HG03103 (cell line): ENCODE results near the gene LMNA.

ENCODE experiments used
- ATAC-seq: cut with Tn5 transposase; IDR thresholded peaks from one replicate; pipeline ENCODE4 v1.9.1; 2021; ENCODE audit warnings: low read depth; ENCODE audit not compliant: unreplicated experiment

Gene LMNA

DNA sequence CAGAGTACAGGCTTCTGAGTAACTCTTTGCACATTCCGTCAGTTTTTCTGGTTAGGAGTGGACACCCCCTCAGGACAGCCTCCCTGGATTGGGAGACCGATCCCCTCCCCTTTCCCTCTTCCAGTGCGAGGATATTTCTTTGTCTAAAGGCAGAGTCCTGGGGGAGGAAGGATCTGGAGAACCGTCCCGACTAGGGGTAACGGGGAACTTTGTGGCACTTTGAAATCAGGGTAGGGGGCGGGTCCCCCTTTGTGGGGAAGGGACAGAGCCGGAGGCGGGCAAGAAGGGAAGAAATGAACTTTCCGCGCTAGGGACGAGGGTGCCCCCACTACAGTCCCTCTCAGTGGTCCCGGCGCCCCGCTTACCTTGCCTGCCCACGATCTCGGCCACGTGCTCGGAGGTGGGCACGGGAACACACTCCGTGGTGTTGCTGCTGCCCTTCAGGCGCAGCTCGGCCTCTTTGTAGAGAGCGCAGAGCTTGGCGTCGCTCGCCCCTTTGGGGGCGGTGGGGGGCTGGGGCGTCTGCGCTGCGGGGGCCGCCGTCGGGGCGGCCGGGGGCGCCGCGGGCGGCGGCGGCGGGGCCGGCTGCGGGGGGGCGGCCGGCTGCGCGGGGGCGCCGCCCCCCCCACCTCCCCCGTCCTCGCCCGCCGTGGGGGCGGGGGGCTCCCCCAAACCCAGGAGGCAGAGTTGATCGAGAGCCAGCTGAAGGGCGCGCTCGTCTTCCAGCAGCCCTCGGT is 33.2 kb upstream of the LMNA start:
- no peak for ATAC-seq

DNA sequence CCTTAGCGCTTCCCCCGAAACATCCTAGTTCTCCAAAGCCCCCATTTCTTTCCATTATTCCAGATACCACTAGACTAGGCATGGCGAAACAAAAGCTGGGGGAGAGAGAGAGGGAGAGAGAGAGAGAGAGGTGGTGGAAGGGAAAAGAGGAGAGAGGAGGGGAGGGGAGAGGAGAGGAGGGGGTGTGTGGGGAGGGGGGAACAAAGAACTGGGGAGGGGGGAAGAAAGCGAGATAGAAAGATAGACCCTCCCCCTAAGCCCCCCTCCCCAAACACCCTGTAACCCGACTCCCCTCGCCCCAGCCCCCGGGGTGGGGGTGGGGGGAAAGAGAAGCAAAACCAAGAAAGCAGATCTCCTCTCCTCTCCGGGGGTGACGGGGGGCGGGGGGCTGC is 32.6 kb upstream of the LMNA start:
- no peak for ATAC-seq

DNA sequence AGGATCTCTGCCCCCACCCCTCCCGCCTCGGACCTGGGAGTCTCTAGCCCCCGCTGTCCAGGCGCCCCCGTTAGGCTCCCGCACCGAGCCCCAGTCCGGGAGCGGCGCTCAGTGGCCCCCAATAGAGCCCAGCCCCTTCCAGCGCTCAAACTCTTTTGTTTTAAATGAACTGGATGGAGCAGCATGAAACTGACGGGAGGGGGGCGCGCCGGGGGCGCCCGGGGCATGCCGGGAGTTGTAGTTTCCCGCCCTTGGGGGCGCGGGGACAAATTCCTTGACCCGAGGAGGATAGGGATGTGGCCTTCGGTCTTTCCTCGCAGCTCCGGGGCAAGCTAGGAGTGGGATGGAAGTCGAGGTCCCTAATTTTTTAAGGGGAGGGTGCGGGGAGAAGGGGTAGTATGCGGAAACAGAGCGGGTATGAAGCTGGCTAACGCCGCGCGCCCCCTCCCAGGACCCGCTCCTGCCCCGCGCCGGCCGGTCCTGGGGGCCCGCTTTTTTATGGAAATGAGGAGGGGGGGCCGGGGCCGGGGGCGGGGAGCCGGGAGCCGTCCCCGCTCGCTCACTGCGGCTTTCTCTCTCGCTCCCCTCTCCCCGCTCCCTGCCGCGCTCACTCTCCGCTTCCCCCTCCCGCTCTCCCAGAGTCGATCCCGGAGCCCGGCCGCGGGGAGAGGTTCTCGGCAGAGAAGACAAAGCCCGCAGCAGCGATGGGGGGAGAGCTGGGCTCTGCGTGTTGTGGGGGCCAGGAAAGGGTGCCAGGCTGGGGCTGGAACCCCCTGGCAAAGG is 32.0 kb upstream of the LMNA start, which contains the start of gene MEX3A:
TSS of gene MEX3A (minus strand) at position 157 of the 783 bp plus-strand sequence. CDS start 467 bp downstream, outside the sequence.
- no peak for ATAC-seq

DNA sequence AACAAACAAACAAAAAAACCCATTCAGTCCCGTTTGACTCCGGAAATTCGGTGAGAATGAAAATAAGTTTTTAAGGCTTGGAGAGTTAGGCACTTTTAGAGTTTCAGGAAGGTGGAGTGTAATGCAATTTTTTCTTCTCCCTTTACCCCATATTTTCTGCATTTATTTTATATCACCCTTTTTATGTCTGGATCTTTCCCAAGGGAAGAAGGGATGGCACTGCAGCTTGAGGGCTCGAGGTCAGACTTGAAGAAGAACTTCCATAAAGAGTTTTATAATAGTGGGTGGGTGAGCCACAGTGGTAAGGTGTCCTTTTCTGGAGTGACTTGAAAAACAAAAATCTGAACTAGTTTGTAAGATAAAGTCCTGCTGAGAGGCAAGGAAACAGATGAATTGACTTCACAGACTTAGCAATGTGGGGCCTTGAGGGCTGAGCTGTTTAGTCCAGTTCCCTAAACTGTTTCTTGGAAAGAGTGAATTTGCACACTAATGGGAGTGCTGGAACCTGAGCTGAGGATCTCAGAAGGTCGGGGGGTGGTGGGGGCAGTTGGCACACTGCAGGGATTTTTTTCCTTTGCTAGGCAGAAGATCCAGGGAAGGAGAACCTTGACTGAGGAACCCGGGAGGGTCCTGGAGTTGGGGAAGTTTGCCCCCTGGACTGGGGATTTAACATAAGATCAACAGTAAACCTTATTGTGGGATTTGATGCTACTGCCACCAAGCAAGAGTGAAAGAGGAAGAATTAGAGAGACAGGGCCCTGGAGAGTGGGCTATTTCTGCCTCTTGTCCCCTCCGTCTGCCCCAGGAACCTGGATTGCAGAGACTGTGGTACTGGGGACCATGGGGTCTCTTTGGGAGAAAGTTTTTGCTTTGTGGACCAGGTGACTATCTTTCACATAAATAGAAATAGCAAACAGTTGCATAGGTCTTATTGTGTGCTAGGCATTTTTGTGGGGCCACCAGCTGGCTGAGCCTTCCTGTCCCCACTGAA is 30.4 kb upstream of the LMNA start:
- ATAC-seq: no peak

DNA sequence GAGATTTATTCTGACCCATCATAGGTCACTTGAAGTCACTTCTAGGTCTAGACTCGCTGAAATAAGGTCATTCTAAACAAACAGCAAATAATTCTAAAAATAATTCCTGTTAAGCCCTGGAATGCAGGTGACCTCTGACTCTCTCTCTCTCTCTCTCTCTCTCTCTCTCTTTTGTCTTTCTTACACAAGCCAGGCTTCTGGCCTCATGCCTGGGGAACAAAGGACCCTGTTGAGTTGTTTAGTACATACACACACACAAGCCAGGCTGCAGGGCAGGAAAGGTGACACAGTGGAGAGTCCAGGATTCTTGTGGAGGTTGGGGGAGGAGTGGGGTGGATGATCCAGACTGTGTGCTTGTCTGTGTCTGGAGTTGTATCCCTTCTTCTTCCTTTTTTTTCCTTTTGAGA is 28.3 kb upstream of the LMNA start:
- ATAC-seq: no peak

DNA sequence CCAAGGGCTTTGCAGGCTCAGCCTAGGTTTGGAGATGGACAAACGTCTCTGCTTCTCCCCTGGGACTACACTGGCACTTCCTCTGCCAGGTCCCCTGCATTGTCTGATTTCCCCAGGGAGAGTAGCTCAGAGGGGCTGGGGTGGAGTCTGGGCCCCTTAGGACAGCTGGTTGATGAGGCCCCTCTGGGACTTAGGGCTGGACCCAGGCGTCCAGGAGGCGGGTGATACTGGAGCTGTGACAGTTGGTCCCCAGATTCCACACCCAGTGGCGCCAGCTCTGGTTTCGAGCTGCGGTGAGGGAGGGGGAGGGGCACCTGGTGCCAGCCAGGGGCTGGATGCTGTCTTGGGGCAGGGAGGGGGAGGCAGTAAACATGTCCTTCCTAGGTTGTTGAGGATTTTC is 24.8 kb upstream of the LMNA start:
- ATAC-seq: no peak

DNA sequence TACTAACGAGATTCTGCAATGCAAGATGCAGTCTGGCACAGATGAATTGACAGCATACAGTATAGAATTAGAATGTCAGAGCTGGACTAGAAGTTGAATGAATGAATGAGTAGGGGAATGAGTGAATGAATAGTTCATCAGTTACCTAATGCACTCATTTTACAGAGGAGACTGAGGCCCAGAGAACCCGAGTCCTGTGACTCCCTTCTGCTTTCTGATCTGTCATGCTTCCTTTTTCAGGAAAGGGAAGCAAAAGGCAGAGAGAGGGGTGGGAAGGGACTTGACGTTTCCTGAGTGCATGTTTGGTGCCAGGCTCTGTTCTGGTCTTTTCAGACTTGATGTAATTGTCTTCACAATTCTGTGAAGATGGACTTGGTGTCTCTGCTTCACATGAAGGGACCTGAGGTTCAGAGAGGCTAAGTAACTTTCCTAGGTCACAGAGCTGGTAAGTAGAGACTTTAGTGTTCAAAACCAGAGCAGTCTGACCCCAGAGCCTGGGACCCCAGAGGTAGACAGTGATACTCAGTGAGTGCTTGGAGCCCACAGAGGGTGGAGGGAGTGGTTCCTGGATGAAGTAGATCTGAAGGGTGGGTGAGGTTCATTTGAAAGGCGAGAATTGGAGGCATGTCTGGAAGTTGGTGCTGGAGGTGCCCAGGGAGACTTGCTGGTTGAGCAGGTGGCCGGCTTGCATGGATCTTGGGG is 24.2 kb upstream of the LMNA start:
- no peak for ATAC-seq

DNA sequence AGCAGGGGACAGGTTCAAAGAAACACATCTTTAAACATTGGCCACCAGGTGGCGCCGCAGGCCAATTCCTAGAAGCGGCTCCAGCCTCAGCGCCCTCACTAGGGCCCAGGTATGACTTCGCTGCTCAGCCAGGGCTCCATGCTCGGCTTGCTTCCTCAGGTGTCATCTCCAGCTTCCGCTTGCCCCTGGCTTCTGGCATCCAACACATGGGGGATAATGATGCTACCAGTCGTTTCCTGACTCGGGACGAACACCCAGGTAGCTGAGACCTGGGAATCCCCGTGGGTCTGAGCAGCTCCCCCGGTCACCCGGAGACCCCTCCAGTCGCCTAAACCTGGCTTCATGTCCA is 23.7 kb upstream of the LMNA start:
- ATAC-seq: no peak

DNA sequence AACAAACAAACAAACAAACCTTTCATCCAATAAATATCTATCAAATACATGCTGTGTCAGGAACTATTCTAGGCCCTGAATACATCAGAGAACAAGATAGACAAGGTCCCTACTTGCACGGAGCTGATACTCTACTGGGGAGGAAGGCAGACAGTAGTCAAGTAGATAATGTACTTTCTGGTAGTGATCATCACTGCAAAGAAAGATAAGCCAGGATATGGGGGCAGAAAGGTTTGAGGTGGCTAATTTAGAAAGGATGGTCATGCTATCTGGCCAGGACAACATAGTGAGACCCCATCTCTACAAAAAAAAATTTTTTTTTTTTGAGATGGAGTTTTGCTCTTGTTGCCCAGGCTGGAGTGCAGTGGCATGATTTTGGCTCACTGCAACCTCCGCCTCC is 22.9 kb upstream of the LMNA start:
- ATAC-seq: no peak

DNA sequence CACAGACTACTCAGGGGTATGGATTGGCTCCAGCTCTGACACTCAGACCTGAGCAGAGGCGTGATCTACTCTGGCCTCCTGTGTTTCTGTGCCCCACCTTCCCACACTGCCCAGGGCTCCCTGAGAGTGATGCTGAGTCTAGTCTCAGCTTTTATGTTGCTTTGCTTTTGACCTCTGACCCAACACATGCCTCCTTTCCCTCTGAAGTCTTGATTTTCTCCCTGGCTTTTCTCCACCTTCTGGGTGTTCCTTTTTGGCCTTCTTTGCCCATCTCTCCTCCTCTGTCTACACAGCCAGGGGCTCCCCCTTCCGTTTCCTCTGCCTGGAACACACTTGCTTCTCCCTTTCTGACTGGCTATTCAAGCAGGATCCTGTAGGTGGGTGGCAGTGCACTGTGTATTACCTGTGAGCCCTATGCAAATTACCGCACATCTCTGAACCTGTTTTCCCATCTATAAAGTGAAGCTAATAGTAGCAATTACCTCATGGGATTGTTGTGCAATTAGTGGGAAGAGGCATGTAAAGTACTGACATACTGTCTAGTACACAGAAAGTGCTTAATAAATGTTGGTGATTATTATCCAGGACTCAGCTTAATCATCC is 18.5 kb upstream of the LMNA start:
- no peak for ATAC-seq

DNA sequence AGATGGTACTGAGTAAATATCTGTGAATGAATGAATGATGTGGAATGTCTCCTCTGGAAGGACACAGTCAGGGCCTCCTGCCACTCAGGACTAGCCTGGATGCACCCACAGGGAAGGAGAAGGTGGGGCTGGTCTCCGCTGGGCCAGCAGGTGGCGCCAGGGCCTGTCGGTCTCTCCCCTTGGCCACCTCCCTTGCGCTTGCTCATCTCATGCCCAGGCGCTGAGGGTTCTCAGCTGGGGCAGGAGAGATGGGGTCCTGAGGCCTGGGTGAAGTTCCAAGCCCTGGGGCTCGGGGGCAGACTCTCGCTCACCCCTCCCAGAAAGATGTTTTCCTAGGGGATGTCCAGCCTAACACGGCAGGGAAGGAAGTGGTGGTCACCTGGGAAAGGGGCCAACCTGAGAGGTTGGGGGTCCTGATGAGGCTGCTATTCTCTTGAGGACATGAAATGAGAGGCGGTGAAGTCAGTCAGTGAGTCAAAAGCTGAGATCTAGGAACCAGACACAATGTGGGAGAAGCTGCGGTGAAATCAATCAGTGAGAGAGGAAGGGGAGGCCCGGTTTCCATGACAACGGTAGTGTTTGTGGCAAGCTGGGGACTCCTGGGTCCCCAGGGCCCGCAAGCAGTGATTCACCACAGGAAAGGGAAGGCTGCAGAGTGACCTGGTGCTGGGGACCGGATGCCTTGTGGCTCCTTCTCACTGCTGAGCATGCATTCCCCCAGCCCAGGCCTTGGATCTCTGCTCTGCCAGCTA is 17.7 kb upstream of the LMNA start:
- ATAC-seq: peak; percentile 65

DNA sequence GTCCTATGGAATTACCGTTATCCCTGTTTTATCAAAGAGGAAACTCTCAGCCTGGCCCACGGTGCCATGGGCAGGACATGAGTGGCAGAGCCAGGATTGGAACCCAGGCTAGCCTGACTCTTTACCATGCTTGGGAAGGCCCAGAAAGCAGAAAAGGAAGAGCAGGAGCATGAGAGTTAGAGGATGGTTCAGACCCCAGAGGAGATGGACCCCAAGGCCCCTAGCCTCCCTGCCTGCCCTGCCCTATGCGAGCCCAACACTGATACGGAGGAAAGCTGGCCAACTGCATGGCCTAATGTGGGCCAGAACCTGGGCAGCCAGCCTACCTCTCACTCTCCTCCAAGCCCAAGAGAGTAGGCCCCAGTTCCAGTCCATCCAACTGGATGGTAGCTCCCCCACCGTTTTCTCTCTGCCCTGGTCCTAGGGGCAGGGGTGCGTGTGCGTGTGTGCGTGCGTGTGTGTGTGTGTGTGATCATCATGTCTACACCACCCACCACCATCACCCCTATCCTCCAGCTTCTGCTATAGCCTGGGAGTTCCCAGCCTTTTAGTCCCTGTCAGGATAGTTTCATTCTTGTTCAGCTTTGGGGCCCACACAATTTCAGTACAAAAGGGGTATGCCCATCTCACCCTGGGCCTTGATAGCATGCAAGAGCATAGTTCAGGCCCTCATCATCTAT is 16.9 kb upstream of the LMNA start:
- ATAC-seq: no peak

DNA sequence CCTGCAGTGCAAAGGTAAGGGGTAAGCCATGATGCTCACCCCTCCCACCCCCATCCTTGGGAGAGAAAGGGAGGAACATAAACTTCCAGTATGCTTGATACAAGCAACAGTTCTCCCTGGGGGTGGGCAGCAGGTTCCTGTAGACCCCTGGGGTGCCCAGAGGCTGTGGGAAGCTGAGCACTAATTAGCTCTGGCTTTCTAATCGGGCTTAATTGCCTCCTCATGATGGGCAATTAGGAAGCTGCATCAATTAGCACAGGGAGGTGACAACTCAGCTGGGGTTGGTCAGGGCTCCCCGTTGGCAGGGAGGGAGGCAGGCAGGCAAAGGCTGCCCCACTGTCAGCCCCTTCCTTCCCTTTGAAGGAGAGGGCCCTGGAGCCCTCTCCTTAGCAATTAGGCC is 15.7 kb upstream of the LMNA start:
- ATAC-seq: no peak

DNA sequence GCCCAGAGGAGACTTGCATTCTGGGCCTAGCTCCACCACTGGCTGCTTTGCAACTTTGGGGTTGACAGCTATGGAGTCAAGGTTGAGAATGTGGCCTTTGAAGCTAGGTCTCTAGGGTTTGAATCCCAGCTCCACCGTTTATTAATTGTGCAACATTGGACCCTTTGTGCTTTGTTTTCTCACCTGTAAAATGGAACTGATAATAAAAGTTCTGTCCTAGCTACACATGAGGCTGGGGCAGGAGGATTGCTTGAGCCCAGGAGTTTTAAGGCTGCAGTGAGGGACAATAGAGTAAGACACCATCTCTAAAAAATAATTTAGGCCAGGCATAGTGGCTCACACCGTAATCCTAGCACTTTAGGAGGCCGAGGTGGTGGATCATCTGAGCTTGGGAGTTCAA is 15.2 kb upstream of the LMNA start:
- no peak for ATAC-seq

DNA sequence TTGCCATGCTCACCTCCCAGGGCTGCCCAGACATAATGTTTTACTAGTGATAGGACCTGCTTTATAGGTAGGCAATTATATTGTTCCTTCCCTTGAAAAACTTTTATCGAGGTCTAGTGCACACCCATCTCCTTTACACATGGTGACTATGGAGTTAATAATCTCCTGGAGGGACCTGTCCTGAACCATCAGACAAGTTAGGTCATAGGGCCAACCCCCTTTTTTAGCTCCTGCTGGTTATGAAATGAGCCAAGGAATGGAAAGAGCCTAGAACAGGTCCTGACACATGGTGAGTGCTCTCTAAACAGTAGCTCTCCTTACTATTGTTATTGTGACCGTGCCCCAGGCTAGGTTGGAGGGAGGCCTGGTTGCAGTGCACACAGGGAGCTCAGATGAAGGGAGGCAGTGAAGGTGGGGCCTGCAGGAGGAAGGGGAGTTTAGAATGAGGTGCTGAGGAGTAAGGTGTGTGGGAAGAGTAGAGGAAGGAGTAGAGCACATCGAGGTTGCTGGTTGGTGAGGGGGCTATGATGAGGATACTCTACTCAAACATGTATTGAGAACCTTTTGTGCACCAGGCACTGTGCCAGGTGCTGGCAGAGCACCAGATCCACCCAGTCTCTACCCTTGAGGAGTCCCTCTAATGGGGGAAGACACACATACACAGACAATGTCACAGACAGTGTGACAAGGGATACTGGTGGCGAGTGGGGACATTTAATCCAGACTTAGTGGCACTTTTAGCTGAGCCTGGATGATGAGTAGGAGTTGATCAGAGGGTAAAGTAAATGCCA is 14.1 kb upstream of the LMNA start:
- ATAC-seq: no peak

DNA sequence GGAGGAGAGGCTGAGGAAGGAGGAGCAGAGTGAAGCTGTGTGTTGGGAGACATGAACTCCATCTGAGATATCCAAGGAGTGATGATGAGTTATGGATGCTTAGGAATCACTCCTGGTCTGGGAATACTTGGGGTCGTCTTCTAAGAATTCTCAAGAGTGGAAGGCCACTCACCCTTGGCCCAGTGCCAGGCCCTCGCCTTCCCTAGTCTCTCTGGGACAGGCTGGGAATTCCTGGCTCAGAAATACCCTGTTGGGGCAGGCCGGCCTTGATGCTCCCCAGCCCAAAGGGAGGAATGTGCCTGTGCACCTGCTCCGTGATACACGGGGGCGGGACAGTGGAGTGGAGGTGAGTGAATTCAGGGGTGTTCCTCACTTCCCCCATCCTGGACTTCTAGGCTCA is 12.6 kb upstream of the LMNA start:
- no peak for ATAC-seq

DNA sequence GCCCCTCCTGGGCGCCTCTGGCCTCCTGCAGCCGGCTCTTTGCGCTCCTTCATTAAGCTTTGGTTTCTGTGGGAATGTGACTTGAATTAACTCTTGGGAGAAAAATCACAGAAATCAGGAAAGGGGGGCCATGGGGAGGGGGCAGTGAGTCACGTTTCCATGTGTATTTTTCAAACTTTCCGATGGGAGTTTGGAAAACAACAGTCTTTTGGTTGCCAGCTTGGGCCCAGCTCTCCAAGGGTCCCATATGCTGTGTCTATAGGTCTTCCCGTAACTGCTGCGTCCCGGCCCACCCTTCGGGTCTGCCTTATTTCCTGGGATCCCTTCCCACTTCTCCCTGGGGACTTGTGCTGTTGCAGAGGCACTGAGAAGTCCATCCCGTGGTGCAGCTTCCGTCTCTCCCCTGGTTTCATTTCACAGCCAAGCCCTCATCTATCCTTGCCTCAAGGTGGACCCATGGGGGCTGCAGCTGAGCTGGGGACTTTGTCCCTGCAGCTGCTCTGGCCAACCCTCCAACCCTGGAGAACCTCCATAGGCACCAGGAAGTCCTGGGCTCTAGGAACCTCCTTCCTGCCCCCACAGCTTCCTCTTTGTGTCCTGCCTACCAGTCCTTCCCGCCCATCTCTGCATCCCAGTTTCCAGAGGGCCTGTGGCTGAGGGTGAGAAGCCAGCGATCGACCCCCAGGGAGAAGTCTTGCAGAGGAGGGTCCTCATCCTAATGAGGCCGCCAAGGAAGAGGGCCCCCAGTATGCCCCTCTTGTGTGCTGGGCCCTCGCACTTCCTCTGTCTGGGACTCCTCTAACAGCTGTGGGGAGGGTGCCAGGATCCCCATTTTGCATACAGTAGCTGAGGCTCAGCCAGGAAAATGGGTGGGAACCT is 11.6 kb upstream of the LMNA start:
- ATAC-seq: no peak
